Spleen (tissue), 11 donors: ENCODE results near the gene GNAS-AS1. TPM values are rescaled to one million over a fixed set of nuclear protein-coding genes. Genes with fewer than 3 reads are reported as not detected.

ENCODE experiments used
- DNase-seq: peaks from one replicate; pipeline ENCODE4 v3.0.0-alpha.2; 2020
- H3K27ac ChIP-seq, 8 donors: fragments of 200-600 bp; sonication (generic) in 7 of 8; 1 replicate in 4 of 8; 2 replicates in 4 of 8; pipeline versions ENCODE4 v1.5.0 to v1.8.0; 2016 to 2021; ENCODE audit warnings: inconsistent platforms in 4 of 8, mild to moderate bottlenecking in 4 of 8, moderate library complexity in 1 of 8
- H3K27me3 ChIP-seq, 7 donors: fragments of 200-600 bp; sonication (generic) in 6 of 7; replicated peaks in 1 of 7; 1 replicate in 4 of 7; 2 replicates in 3 of 7; pipeline versions ENCODE4 v1.5.0 to v1.8.0; 2016 to 2021; ENCODE audit warnings: inconsistent platforms in 3 of 7, mild to moderate bottlenecking in 1 of 7
- H3K36me3 ChIP-seq, 6 donors: fragments of 200-600 bp; sonication (generic) in 5 of 6; 1 replicate in 4 of 6; 2 replicates in 2 of 6; pipeline versions ENCODE4 v1.5.0 to v1.8.0; 2016 to 2021; ENCODE audit warnings: inconsistent platforms in 2 of 6
- H3K4me1 ChIP-seq, 6 donors: fragments of 200-600 bp; sonication (generic) in 5 of 6; 1 replicate in 3 of 6; 2 replicates in 3 of 6; pipeline versions ENCODE4 v1.5.0 to v1.8.0; 2016 to 2021; ENCODE audit warnings: inconsistent platforms in 3 of 6
- H3K4me3 ChIP-seq, 8 donors: fragments of 200-600 bp; sonication (generic) in 7 of 8; 1 replicate in 4 of 8; 2 replicates in 4 of 8; pipeline versions ENCODE4 v1.5.0 to v1.8.0; 2016 to 2021; ENCODE audit warnings: inconsistent platforms in 4 of 8, mild to moderate bottlenecking in 4 of 8, moderate library complexity in 2 of 8
- H3K9me3 ChIP-seq, 8 donors: fragments of 200-600 bp; sonication (generic) in 7 of 8; 1 replicate in 4 of 8; 2 replicates in 4 of 8; pipeline versions ENCODE4 v1.5.0 to v1.8.0; 2016 to 2021; ENCODE audit warnings: inconsistent platforms in 4 of 8
- POLR2A ChIP-seq, 3 donors: fragments of 450-650 bp; IDR thresholded peaks; one replicate each; pipeline ENCODE4 v1.5.1; 2017; ENCODE audit warnings: antibody characterized with exemption in 3 of 3, mild to moderate bottlenecking in 1 of 3
- POLR2AphosphoS5 ChIP-seq, 3 donors: sonication (generic); formaldehyde crosslinking; IDR thresholded peaks; one replicate each; pipeline ENCODE4 v1.5.1; 2017; ENCODE audit warnings: antibody characterized with exemption in 3 of 3
- WGBS, 5 donors: extraction: QIAGEN DNeasy Blood & Tissue Kit in 3 of 5; methylation state at CpG; one replicate each; pipeline versions ENCODE4 v1.1.5 to v1.1.7; 2013 to 2018; 5-methylcytosine and 5-hydroxymethylcytosine counted together
- intact Hi-C: fragments of 100-400 bp; cut with DNase I; formaldehyde crosslinking; loops from one replicate; pipeline ENCODE4 v1.15.0; 2023; ENCODE audit warnings: low total_unique reads
- polyA plus RNA-seq, 3 donors: library from polyadenylated mRNA; stranded (reverse); fragments of 200-250 nt; gene quantifications; one replicate each; pipeline ENCODE4 v1.2.1, GENCODE V29; 2013
- total RNA-seq, 7 donors: library from RNA; depleted of rRNA in 3 of 7; stranded (reverse); fragments of >200 nt in 3 of 7; fragmentation: NEBNext Ultra II Directional in 4 of 7; extraction: Animal tissue kit (Norgen Biotek cat#: 25700) in 4 of 7; gene quantifications; one replicate each; pipeline versions ENCODE4 v1.1.0 to v1.2.1, GENCODE V29; 2016 to 2021
- TF ChIP-seq, protein P1 (sequence below), 11 experiments: fragments of 200-600 bp in 7 of 11; fragments of 450-650 bp in 4 of 11; sonication (generic) in 4 of 11; IDR thresholded peaks in 8 of 11; conservative IDR thresholded peaks in 3 of 11; 1 replicate in 7 of 11; 2 replicates in 4 of 11; pipeline versions ENCODE4 v1.4.0 to v1.8.0; 2016 to 2021; ENCODE audit warnings: antibody characterized with exemption in 11 of 11, inconsistent platforms in 4 of 11, mild to moderate bottlenecking in 1 of 11
- donor health status: healthy with polysubstance abuse.
- donor health status: DM: no; HTN: no; CAD: no; lungs with moderate emphysema.
- donor health status: DM: no; HTN: no; CAD: no.
- donor health status: Bipolar disorder and iron deficiency.
- donor health status: healthy.
- donor health status: DM: no; HTN: no; CAD: no.
- donor health status: DM: yes; HTN: yes; CAD: no.

Gene GNAS-AS1
- total and polyA plus RNA-seq, 10 donors: 0.18 to 1.1 (median 0.45) TPM; not detected in 2

DNA sequence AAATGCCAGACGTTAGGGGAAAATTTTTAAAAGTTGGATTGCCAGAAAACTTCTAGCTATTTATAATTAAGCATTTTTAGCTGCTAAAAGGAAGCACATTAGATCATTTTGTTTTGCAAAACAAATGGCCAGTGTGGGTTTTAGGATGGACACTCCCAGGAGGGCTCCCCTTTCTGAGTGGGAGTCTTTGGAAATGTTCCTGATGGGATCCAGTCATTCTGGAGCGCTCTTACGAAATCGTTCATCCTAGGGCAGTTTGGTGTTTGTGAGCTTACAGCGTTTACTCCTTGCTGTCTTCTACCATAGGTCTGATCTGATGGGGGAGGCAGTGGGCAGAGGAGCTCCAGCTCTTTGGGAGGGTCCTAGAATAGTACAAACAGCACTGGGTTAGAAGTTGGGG is 16.5 kb upstream of the GNAS-AS1 start:
- no peaks in the 10 kb centered on the region for H3K9me3 ChIP-seq
- no peak for TF ChIP-seq POLR2AphosphoS5 (IDR thresholded peaks at IDR 0.05)
- TF ChIP-seq, protein P1, sequence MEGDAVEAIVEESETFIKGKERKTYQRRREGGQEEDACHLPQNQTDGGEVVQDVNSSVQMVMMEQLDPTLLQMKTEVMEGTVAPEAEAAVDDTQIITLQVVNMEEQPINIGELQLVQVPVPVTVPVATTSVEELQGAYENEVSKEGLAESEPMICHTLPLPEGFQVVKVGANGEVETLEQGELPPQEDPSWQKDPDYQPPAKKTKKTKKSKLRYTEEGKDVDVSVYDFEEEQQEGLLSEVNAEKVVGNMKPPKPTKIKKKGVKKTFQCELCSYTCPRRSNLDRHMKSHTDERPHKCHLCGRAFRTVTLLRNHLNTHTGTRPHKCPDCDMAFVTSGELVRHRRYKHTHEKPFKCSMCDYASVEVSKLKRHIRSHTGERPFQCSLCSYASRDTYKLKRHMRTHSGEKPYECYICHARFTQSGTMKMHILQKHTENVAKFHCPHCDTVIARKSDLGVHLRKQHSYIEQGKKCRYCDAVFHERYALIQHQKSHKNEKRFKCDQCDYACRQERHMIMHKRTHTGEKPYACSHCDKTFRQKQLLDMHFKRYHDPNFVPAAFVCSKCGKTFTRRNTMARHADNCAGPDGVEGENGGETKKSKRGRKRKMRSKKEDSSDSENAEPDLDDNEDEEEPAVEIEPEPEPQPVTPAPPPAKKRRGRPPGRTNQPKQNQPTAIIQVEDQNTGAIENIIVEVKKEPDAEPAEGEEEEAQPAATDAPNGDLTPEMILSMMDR (IDR thresholded peaks at IDR 0.05 in 8 of 11, conservative IDR thresholded peaks at IDR 0.05 in 3 of 11): no peak
- TF ChIP-seq POLR2A (IDR thresholded peaks at IDR 0.05): no peak
- no peaks in the 10 kb centered on the region for H3K36me3 ChIP-seq
- peaks cover 0 to 10% (median 4%) of the 10 kb centered on the region in 6 donors for H3K4me1 ChIP-seq
- H3K27me3 ChIP-seq: peaks cover 0 to under 1% (median 0%) of the 10 kb centered on the region in 7 donors
- no peak for DNase-seq
- WGBS, 5 donors: 70 to 78% (median 75%) methylated on average over 5 of the region's 5 CpGs
- no peak overlapping the region for H3K4me3 ChIP-seq
- intact Hi-C loops: loop anchor here (5.0 kb wide), 3 partner anchors 355 to 630 kb away; no protein-coding TSS in a partner anchor
- H3K27ac ChIP-seq: no peak overlapping the region

DNA sequence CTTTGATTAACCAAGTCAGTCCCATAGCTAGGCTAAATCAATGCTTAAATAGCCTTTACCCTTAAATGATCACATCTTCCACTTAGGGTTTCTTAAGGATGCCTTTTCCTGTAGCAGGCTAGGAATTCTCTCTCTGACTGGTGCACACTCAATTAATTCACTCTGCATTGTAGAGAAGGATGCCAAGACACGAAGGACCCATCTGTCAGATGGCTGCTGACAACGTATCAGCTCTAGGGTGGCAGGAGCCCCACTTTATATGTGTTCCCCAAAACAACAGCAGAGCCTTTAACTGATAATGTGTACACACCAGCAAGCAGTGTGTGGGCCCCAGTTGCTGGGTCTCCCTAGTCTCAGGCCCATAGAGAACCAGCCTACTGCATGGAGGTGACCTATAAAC is 15.1 kb upstream of the GNAS-AS1 start:
- DNase-seq: no peak
- H3K27me3 ChIP-seq: peaks cover 0 to 8% (median 0%) of the 10 kb centered on the region in 7 donors
- H3K4me3 ChIP-seq: no peak overlapping the region
- no peaks in the 10 kb centered on the region for H3K9me3 ChIP-seq
- no peak for TF ChIP-seq POLR2A (IDR thresholded peaks at IDR 0.05)
- TF ChIP-seq, protein P1 (IDR thresholded peaks at IDR 0.05 in 8 of 11, conservative IDR thresholded peaks at IDR 0.05 in 3 of 11): no peak
- TF ChIP-seq POLR2AphosphoS5 (IDR thresholded peaks at IDR 0.05): no peak
- 84 to 97% (median 91%) methylated on average over 2 of the region's 2 CpGs for WGBS, 5 donors
- no peak overlapping the region for H3K27ac ChIP-seq
- peaks cover 0 to 9% (median 2%) of the 10 kb centered on the region in 6 donors for H3K4me1 ChIP-seq
- intact Hi-C loops: loop anchor here (5.0 kb wide), 3 partner anchors 356 to 631 kb away; no protein-coding TSS in a partner anchor
- H3K36me3 ChIP-seq: no peaks in the 10 kb centered on the region

DNA sequence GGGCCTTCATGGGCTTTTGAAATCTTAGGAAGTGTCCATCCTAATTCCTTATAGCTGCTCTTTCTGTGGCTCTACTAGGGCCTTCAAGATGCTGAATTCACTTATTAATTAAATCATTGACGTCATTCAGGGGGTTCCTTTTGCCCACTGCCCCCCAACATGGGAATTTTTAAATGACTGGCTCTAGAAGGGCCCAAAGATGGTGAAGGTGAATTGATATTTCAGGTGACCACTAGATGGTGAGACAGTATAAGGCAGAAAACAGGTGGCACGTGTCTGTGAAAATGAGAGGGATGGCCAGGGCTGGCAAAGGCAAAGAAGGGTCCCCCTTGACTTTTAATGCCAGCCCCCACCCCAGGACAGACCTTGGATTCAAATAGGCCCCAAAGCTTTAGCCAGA is 13.6 kb upstream of the GNAS-AS1 start:
- Histone ChIP-seq H3K9me3 (no peaks in the 10 kb centered on the region), H3K4me3 (no peak overlapping the region), H3K27me3 (peaks cover 0 to 17% (median 0%) of the 10 kb centered on the region in 7 donors), H3K4me1 (no peaks in the 10 kb centered on the region), H3K36me3 (no peaks in the 10 kb centered on the region), H3K27ac (no peak overlapping the region)
- 34 to 57% (median 40%) methylated on average over 2 of the region's 2 CpGs for WGBS, 5 donors
- no peak for DNase-seq
- intact Hi-C loops: no loop called here
- TF ChIP-seq, protein P1 (IDR thresholded peaks at IDR 0.05 in 8 of 11, conservative IDR thresholded peaks at IDR 0.05 in 3 of 11): peak in 5 of 11 experiments; percentile 20 to 40 (median 25)
- no peak for TF ChIP-seq POLR2A (IDR thresholded peaks at IDR 0.05)
- TF ChIP-seq POLR2AphosphoS5 (IDR thresholded peaks at IDR 0.05): no peak

DNA sequence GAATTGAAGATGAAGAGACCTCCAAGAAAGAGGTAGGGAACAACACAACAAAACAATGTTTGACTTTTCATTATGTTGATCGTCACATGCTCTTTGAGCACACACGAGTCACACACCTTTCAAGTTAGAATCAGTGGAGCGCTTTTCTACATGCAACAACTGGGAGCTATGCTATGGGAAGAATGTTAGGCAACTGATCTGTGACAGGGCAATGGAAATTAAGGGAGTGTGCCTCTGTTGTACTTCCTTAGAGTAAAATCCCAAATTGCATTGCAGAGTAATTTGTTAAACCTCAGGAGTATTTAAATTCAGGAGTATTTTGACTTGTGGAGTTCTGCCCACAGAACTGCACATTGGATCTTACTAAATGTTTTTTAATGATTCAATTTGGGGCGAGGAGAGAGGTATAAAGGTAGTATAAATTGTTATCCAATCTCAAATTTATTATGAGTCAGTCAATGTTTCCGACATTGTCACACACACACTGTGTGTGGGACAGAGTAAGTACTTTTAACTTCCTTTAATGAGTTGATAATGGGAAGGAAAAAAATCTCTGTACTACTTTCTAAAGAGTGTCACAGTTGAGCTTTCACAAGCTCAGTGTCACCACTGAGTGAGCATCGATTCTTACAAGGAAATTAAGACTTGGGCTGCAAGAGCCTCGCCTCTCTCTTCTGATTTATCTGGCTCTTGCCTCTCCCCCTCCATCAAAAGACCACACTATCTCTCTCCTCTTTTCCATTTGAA is 12.5 kb upstream of the GNAS-AS1 start:
- DNase-seq: no peak
- Histone ChIP-seq H3K27me3 (peaks cover 0 to 28% (median 3%) of the 10 kb centered on the region in 7 donors), H3K27ac (no peak overlapping the region), H3K9me3 (no peaks in the 10 kb centered on the region), H3K4me1 (no peaks in the 10 kb centered on the region), H3K36me3 (no peaks in the 10 kb centered on the region), H3K4me3 (no peak overlapping the region)
- TF ChIP-seq, protein P1 (IDR thresholded peaks at IDR 0.05 in 8 of 11, conservative IDR thresholded peaks at IDR 0.05 in 3 of 11): no peak
- TF ChIP-seq POLR2AphosphoS5 (IDR thresholded peaks at IDR 0.05): no peak
- no peak for TF ChIP-seq POLR2A (IDR thresholded peaks at IDR 0.05)
- intact Hi-C loops: no loop called here
- 74 to 86% (median 76%) methylated on average over 7 of the region's 7 CpGs for WGBS, 5 donors
